H9 (cell line): ENCODE results near the gene C1orf105. TPM values are rescaled to one million over a fixed set of nuclear protein-coding genes. Genes with fewer than 3 reads are reported as not detected.

Experiments
- DNase-seq: peaks from one replicate; pipeline ENCODE4 v3.0.0-alpha.2; 2017
- H2AFZ ChIP-seq: one replicate; pipeline ENCODE4 v1.6.1; 2013; ENCODE audit warnings: mild to moderate bottlenecking, low read length, control low read depth, moderate library complexity
- H2AK5ac ChIP-seq: 2 replicates; pipeline ENCODE4 v1.6.1; 2013; ENCODE audit warnings: low read length, control low read depth, mixed read lengths; ENCODE audit not compliant: insufficient read length
- H2BK120ac ChIP-seq: one replicate; pipeline ENCODE4 v1.6.1; 2013; ENCODE audit warnings: low read depth, mild to moderate bottlenecking, low read length, control low read depth, inconsistent platforms; ENCODE audit not compliant: poor library complexity, severe bottlenecking
- H2BK12ac ChIP-seq: 2 replicates; pipeline ENCODE4 v1.6.1; 2013; ENCODE audit warnings: low read length, control low read depth, mixed read lengths, low read depth; ENCODE audit not compliant: insufficient read length
- H2BK15ac ChIP-seq: 2 replicates; pipeline ENCODE4 v1.6.1; 2013; ENCODE audit warnings: low read depth, low read length, control low read depth
- H2BK20ac ChIP-seq: one replicate; pipeline ENCODE4 v1.6.1; 2013; ENCODE audit warnings: low read depth, mild to moderate bottlenecking, low read length, control low read depth, inconsistent platforms; ENCODE audit not compliant: poor library complexity, severe bottlenecking
- H2BK5ac ChIP-seq: 2 replicates; pipeline ENCODE4 v1.6.1; 2013; ENCODE audit warnings: low read length, control low read depth, mixed read lengths; ENCODE audit not compliant: insufficient read length
- H3K14ac ChIP-seq: 2 replicates; pipeline ENCODE4 v1.6.1; 2013; ENCODE audit warnings: low read length, control low read depth; ENCODE audit not compliant: insufficient read depth
- H3K18ac ChIP-seq: 2 replicates; pipeline ENCODE4 v1.6.1; 2013; ENCODE audit warnings: low read depth, mild to moderate bottlenecking, mixed read lengths, low read length, control low read depth; ENCODE audit not compliant: insufficient read length
- H3K23ac ChIP-seq: 2 replicates; pipeline ENCODE4 v1.6.1; 2013; ENCODE audit warnings: low read length, control low read depth, mixed read lengths, low read depth; ENCODE audit not compliant: insufficient read length
- H3K23me2 ChIP-seq: 2 replicates; pipeline ENCODE4 v1.6.1; 2013; ENCODE audit warnings: low read depth, mild to moderate bottlenecking, mixed read lengths, low read length, control low read depth; ENCODE audit not compliant: insufficient read length, poor library complexity, severe bottlenecking
- H3K27ac ChIP-seq: 2 replicates; pipeline ENCODE4 v1.5.1; 2013; ENCODE audit warnings: low read length, control low read depth, mixed read lengths, low read depth; ENCODE audit not compliant: insufficient read length
- H3K27me3 ChIP-seq: 2 replicates; pipeline ENCODE4 v1.6.1; 2013; ENCODE audit warnings: low read length, control low read depth, inconsistent platforms; ENCODE audit not compliant: insufficient read depth
- H3K4ac ChIP-seq: 2 replicates; pipeline ENCODE4 v1.6.1; 2013; ENCODE audit warnings: low read depth, mild to moderate bottlenecking, control low read depth, inconsistent platforms, low read length, moderate library complexity
- H3K4me1 ChIP-seq: 2 replicates; pipeline ENCODE4 v1.6.1; 2013; ENCODE audit warnings: low read length, control low read depth, inconsistent platforms; ENCODE audit not compliant: insufficient read depth
- H3K4me2 ChIP-seq: 2 replicates; pipeline ENCODE4 v1.6.1; 2013; ENCODE audit warnings: low read length, control low read depth, mixed read lengths; ENCODE audit not compliant: insufficient read length, insufficient read depth
- H3K56ac ChIP-seq: 2 replicates; pipeline ENCODE4 v1.6.1; 2013; ENCODE audit warnings: low read depth, mild to moderate bottlenecking, mixed read lengths, low read length, control low read depth; ENCODE audit not compliant: insufficient read length
- H3K79me1 ChIP-seq: 2 replicates; pipeline ENCODE4 v1.6.1; 2013; ENCODE audit warnings: low read depth, mild to moderate bottlenecking, moderate library complexity, low read length, control low read depth, inconsistent platforms; ENCODE audit not compliant: insufficient read depth, poor library complexity, severe bottlenecking
- H3K79me2 ChIP-seq: 2 replicates; pipeline ENCODE4 v1.6.1; 2013; ENCODE audit warnings: low read length, control low read depth, inconsistent platforms; ENCODE audit not compliant: insufficient read depth
- H3K9ac ChIP-seq: 2 replicates; pipeline ENCODE4 v1.6.1; 2013; ENCODE audit warnings: low read length, control low read depth, mixed read lengths; ENCODE audit not compliant: insufficient read length; ENCODE audit errors: extremely low read depth
- H3K9me3 ChIP-seq: one replicate; pipeline ENCODE4 v1.6.1; 2013; ENCODE audit warnings: low read depth, low read length, inconsistent platforms; ENCODE audit not compliant: control insufficient read depth
- H3T11ph ChIP-seq: one replicate; pipeline ENCODE4 v1.6.1; 2013; ENCODE audit warnings: mild to moderate bottlenecking, low read length, control low read depth, inconsistent platforms
- H4K20me1 ChIP-seq: one replicate; pipeline ENCODE4 v1.6.1; 2013; ENCODE audit not compliant: control insufficient read depth, insufficient read length, insufficient read depth
- H4K5ac ChIP-seq: 2 replicates; pipeline ENCODE4 v1.6.1; 2013; ENCODE audit warnings: low read depth, mild to moderate bottlenecking, mixed read lengths, low read length, control low read depth; ENCODE audit not compliant: insufficient read length
- H4K8ac ChIP-seq: replicated peaks from 2 replicates; pipeline ENCODE4 v1.6.1; 2013; ENCODE audit warnings: low read length, control low read depth, mixed read lengths, low read depth; ENCODE audit not compliant: insufficient read length
- H4K91ac ChIP-seq: 2 replicates; pipeline ENCODE4 v1.6.1; 2013; ENCODE audit warnings: low read depth, mild to moderate bottlenecking, moderate library complexity, mixed read lengths, low read length, control low read depth; ENCODE audit not compliant: insufficient read length
- H3K27ac Mint-ChIP-seq, 3 experiments: 2 replicates in 2 of 3; 3 replicates in 1 of 3; pipeline ENCODE4 v1.8.0; 2020 to 2021; ENCODE audit warnings: mixed read lengths in 3 of 3, mild to moderate bottlenecking in 1 of 3, moderate library complexity in 1 of 3
- H3K27me3 Mint-ChIP-seq: 2 replicates; pipeline ENCODE4 v1.8.0; 2021; ENCODE audit warnings: low read depth, mild to moderate bottlenecking, moderate library complexity, mixed read lengths
- H3K36me3 Mint-ChIP-seq, 3 experiments: 2 replicates in 2 of 3; 3 replicates in 1 of 3; pipeline ENCODE4 v1.8.0; 2020 to 2021; ENCODE audit warnings: low read depth in 3 of 3, mixed read lengths in 3 of 3; ENCODE audit not compliant: insufficient read depth in 1 of 3
- H3K4me1 Mint-ChIP-seq, 2 experiments: 2 replicates each; pipeline ENCODE4 v1.8.0; 2020; ENCODE audit warnings: mixed read lengths in 2 of 2
- H3K4me3 Mint-ChIP-seq, 2 experiments: 2 replicates in 1 of 2; 3 replicates in 1 of 2; pipeline ENCODE4 v1.8.0; 2020 to 2021; ENCODE audit warnings: mild to moderate bottlenecking in 2 of 2, mixed read lengths in 2 of 2, moderate library complexity in 1 of 2
- H3K9me3 Mint-ChIP-seq, 2 experiments: 2 replicates in 1 of 2; 3 replicates in 1 of 2; pipeline ENCODE4 v1.8.0; 2020; ENCODE audit warnings: mild to moderate bottlenecking in 2 of 2, mixed read lengths in 2 of 2, moderate library complexity in 1 of 2
- WGBS: extraction: QIAGEN DNeasy Blood & Tissue Kit; methylation state at CpG from one replicate; pipeline ENCODE4 v1.1.7; 2013; ENCODE audit warnings: missing lambda C conversion rate, low lambda C conversion rate, mixed read lengths; ENCODE audit not compliant: insufficient read length; ENCODE audit errors: extremely low coverage; 5-methylcytosine and 5-hydroxymethylcytosine counted together
- total RNA-seq: library from RNA; stranded (reverse); gene quantifications from 2 replicates; pipeline ENCODE4 v1.2.1, GENCODE V29; 2021
- TF ChIP-seq, protein P1 (sequence below): fragments of 200-600 bp; sonication (generic); conservative IDR thresholded peaks from 3 replicates; pipeline ENCODE4 v1.8.0; 2021; ENCODE audit warnings: antibody characterized with exemption, mild to moderate bottlenecking

The C1orf105 gene
- total RNA-seq, 1 experiment from 2014 or later: not detected

DNA sequence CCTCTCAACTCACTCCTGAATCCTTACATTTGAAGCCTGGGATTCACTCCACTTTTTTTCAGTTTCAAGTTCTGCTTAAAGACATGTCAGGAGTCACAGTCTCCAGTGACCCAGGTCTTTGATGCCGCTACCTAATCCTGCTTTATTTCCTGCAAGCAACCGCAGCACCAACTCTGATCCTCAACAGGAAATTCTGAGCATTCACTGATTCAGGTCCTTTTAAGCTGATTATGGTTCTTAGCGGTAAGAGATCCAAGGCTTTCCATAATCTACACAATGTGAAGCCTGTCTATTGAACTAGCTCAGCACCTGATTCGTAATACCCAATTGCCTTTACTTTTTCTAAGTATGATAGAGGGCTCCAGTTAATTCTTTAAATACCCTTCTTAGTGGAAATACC lies 67.1 kb downstream of the C1orf105 start:
- H3K27ac Mint-ChIP-seq: no peak overlapping the region
- H3K23me2 ChIP-seq: no peaks in the 10 kb centered on the region
- H2BK15ac ChIP-seq: no peak overlapping the region
- no peaks in the 10 kb centered on the region for H3K4me1 ChIP-seq
- H3K9me3 ChIP-seq: no peaks in the 10 kb centered on the region
- H3K79me1 ChIP-seq: no peaks in the 10 kb centered on the region
- H2BK20ac ChIP-seq: no peak overlapping the region
- no peak overlapping the region for H3K4me3 Mint-ChIP-seq
- H4K20me1 ChIP-seq: no peaks in the 10 kb centered on the region
- H4K91ac ChIP-seq: no peak overlapping the region
- H3K27me3 ChIP-seq: no peaks in the 10 kb centered on the region
- no peaks in the 10 kb centered on the region for H3K9me3 Mint-ChIP-seq
- H3T11ph ChIP-seq: no peak overlapping the region
- no peak overlapping the region for H3K27ac ChIP-seq
- H3K14ac ChIP-seq: no peak overlapping the region
- H4K5ac ChIP-seq: no peak overlapping the region
- H3K4me1 Mint-ChIP-seq: no peaks in the 10 kb centered on the region; a peak in 2 of 4 replicates
- H3K4ac ChIP-seq: no peak overlapping the region
- H3K18ac ChIP-seq: no peak overlapping the region
- H3K9ac ChIP-seq: no peak overlapping the region
- WGBS: no CpG with 5 or more reads among the region's 4 CpGs
- H3K27me3 Mint-ChIP-seq: no peaks in the 10 kb centered on the region; the same call in 1 of the 2 replicates
- H2AFZ ChIP-seq: peak overlapping the region; percentile 22
- H2BK12ac ChIP-seq: no peak overlapping the region
- DNase-seq: no peak
- no peak overlapping the region for H2AK5ac ChIP-seq
- H3K56ac ChIP-seq: no peak overlapping the region
- H3K79me2 ChIP-seq: no peaks in the 10 kb centered on the region
- TF ChIP-seq, protein P1, sequence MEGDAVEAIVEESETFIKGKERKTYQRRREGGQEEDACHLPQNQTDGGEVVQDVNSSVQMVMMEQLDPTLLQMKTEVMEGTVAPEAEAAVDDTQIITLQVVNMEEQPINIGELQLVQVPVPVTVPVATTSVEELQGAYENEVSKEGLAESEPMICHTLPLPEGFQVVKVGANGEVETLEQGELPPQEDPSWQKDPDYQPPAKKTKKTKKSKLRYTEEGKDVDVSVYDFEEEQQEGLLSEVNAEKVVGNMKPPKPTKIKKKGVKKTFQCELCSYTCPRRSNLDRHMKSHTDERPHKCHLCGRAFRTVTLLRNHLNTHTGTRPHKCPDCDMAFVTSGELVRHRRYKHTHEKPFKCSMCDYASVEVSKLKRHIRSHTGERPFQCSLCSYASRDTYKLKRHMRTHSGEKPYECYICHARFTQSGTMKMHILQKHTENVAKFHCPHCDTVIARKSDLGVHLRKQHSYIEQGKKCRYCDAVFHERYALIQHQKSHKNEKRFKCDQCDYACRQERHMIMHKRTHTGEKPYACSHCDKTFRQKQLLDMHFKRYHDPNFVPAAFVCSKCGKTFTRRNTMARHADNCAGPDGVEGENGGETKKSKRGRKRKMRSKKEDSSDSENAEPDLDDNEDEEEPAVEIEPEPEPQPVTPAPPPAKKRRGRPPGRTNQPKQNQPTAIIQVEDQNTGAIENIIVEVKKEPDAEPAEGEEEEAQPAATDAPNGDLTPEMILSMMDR: no peak
- no peak overlapping the region for H2BK5ac ChIP-seq
- H3K36me3 Mint-ChIP-seq: no peaks in the 10 kb centered on the region
- no peak overlapping the region for H3K4me2 ChIP-seq
- no peak overlapping the region for H2BK120ac ChIP-seq
- H4K8ac ChIP-seq: no peak overlapping the region
- no peak overlapping the region for H3K23ac ChIP-seq
